GM18858 (cell line): ENCODE results near the gene SPATA18.
"Not testable (repeated sequence)": the region's sequence is repeated elsewhere in the genome, so short reads cannot be mapped to it uniquely, and the experiment has no call there.

Experiments
- ATAC-seq: cut with Tn5 transposase; IDR thresholded peaks from one replicate; pipeline ENCODE4 v1.9.1; 2021; ENCODE audit not compliant: unreplicated experiment

Gene SPATA18

GRCh38 chr4:52106191-52106590, 55.1 kb downstream of the SPATA18 start:
- ATAC-seq, result no peak

GRCh38 chr4:52106660-52107059, 55.6 kb downstream of the SPATA18 start:
- no peak for ATAC-seq

DNA sequence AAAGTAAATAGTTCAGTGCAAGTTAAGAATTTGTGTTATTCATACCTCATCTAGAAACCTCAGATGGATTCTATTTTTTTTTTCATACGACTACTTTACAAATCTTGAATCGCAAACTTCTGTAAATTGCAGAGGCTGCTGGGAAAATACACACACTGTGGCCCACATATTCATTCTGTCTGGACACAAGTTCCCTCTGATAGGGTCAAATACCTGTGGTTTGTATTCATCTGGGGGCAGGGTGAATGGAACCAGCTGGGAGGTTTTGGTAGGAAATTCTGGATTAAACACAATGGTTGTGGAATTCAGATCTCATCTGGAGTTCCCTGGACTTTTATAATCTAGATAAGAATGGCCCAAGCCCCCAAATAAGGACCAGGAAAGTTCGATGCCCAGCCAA, 56.2 kb downstream of the SPATA18 start:
- ATAC-seq, result no peak

GRCh38 chr4:52107745-52108144, 56.6 kb downstream of the SPATA18 start:
- no peak for ATAC-seq

- ATAC-seq, result no peak
Observed at GRCh38 chr4:52110171-52110570, 59.1 kb downstream of the SPATA18 start.

DNA sequence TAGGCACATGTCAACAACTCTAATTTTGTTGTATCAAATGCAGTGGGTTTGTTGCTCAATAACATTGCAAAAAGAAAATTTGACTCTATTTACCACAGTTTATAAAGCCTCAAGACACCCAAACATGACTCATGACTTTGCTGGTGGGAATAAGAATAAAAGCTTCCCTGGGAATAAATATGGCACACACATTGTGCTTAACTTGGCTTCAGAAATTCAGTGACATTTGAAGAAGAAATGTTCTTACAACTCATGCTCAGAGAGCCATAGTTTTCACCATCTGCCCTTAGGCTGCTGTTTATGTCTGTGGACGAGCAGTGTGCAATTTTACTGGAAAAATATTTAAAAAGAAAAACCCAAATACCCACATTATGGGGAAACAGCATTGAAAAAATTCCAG, 60.9 kb downstream of the SPATA18 start:
- ATAC-seq, result no peak

GRCh38 chr4:52112411-52112810, 61.3 kb downstream of the SPATA18 start:
- ATAC-seq, result no peak

GRCh38 chr4:52116641-52117040, 65.5 kb downstream of the SPATA18 start:
- no peak for ATAC-seq

DNA sequence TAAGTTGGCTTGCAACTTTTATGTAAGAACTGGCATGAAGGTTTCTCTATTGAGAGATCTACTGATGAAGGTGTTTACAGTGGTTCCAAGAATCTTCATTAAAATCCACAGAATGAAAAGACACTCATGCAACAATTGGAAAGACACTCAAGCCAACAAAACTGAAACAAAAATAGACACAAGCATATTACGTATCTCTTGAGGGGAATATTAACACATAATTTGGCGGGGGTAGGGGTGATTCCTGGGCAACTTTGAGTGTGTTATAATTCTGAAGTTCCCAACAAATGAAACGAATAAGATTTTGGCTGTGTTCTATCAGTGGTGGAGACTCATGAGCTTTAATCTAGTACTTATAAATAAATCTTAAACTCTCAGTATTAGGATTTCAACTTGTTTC, 75.1 kb downstream of the SPATA18 start:
- ATAC-seq, result no peak

- no peak for ATAC-seq
Observed at GRCh38 chr4:52126966-52127365, 75.9 kb downstream of the SPATA18 start.

- no peak for ATAC-seq
Observed at GRCh38 chr4:52135171-52135570, 84.1 kb downstream of the SPATA18 start.

DNA sequence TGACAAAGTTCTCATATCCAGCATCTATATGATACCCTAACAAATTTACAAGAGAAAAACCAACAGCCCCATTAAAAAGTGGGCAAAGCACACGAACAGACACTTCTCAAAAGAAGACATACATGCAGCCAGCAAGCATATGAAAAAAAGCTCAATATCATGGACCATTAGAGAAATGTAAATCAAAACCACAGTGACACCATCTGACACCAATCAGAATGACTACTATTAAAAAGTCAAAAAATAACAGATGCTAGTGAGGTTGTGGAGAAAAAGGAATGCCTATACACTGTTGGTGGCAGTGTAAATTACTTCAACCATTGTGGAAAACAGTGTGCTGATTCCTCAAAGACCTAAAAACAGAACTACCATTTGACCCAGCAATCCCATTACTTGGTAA, 86.0 kb downstream of the SPATA18 start:
- ATAC-seq, result not testable (repeated sequence)

GRCh38 chr4:52142816-52143215, 91.7 kb downstream of the SPATA18 start:
- no peak for ATAC-seq

DNA sequence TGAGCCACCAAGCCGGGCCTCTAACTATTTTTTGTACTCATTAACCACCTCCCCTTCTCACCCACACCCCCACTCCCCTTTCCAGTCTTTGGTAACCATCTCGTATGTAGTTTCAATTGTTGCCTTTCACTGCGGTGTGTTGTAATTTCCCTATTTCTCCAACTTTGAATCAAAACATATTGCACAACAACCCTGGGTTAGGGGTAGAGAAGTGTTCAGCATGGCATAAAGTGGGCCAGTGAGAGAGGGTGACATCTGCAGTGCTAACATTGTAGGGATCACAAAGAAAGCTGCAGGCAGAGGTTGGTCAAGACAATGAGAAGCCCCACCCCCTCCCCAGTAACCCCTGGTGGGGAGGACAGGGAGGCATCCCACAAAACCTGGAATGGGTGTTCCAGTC, 92.7 kb downstream of the SPATA18 start:
- ATAC-seq, result no peak

- ATAC-seq, result no peak
Observed at GRCh38 chr4:52144372-52144771, 93.3 kb downstream of the SPATA18 start.
